NCI-H774 (cell line): Measurements from ENCODE around the gene CD226.

Experiments used
- DNase-seq: peaks from one replicate; lab custom pipeline; 2025; lab: John Stamatoyannopoulos, UW

The CD226 gene

GRCh38 chr18:69814861-69815385, 132.8 kb downstream of the CD226 start:
- no peak for DNase-seq

DNA sequence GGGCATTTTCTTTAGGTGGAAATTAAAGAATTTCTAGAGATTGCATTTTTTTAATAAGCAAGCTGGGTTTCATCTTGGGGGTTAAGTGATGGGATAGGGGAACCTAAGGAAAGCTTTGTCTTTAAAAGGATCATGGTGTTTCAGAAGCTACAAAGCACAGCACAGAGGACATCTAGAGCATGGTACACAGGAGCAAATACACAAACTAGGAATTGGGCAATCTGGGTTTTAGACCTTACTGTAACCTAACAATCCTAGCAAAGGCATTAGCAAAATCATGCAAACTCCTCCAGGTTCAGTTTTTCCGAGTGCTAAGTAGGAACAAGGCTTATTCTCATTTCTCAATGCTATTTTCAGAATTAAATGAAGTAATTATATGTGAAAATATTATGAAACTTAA, 134.1 kb downstream of the CD226 start:
- no peak for DNase-seq

DNA sequence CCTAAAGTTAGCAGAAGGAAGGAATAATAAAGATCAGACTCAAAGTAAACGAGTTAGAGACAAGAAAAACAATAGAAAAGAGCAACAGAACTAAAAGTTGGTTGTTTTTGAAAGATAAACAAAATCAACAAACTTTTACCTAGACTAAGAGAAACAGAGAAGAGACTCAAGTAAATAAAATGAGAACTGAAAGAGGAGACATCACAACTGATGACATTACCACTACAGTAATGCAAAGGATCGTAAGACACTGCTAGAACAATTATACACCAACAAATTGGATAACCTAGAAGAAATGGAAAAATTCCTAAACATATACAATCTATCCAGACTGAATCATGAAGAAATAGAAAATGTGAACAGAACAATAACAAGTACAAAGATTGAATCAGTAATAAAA, 139.3 kb downstream of the CD226 start:
- no peak for DNase-seq

DNA sequence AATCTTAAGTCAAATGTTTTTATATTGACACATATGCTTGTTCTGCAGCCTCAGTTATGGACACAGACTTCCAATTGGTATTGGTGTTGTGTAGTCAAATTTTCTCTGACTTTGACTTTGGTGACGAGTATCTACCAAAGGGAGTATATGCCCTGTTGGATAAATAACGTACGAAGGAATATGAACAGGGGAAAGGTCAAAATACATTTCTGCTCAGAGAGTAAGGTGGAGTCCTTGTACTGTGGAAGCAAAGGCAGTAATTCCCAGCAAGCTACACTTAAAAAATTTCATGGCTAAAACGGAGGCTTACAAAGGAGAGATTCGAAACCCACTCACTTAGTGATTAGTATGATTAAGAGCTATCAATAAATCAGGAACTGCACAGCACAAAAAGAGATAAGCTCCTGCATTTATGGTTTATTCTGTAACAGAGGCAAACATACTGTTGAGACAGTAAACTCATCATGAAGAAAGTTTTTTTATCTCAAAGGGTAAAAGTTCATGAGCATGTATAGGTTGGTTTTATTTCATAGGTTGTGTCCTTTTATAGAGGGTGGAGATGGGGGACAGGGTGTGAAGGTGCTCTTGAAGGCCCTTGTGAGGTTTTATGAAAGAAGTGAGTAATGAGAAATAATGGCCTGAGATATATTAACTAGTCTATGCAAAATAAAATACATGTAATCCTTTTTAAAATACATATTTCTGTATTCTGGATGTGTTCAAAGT, 142.7 kb downstream of the CD226 start:
- no peak for DNase-seq
